ENCODE data around the gene MSANTD1. TPM values are rescaled to one million over a fixed set of nuclear protein-coding genes. Genes with fewer than 3 reads are reported as not detected.
A peak's percentile ranks its signal among the peaks of the same experiment; 100 is the strongest.
"Not testable (repeated sequence)": the region's sequence is repeated elsewhere in the genome, so short reads cannot be mapped to it uniquely, and the experiment has no call there.

Gene MSANTD1
- total RNA-seq, 2 experiments from 2014 or later: 0.60 to 0.65 TPM

- CTCF ChIA-PET: no interaction called here
- Mint-ChIP-seq H3K27ac (no peak overlapping the region), H3K4me3 (no peak overlapping the region), H3K27me3 (peaks cover 37% of the 10 kb centered on the region), H3K4me1 (peaks cover 34% of the 10 kb centered on the region), H3K36me3 (ENCODE audit: low read depth) (no peaks in the 10 kb centered on the region), H3K9me3 (no peaks in the 10 kb centered on the region)
- no peak for DNase-seq
- POLR2A ChIA-PET: no interaction called here
Observed at GRCh38 chr4:3299122-3299975, 50.4 kb downstream of the MSANTD1 start.

GRCh38 chr4:3299976-3300671 is 51.2 kb downstream of the MSANTD1 start:
- H3K27ac Mint-ChIP-seq: no peak overlapping the region
- no peak for DNase-seq
- H3K9me3 Mint-ChIP-seq: no peaks in the 10 kb centered on the region
- ChIA-PET CTCF (no interaction called here), POLR2A (no interaction called here)
- peaks cover 40% of the 10 kb centered on the region for H3K4me1 Mint-ChIP-seq
- H3K4me3 Mint-ChIP-seq: no peak overlapping the region
- H3K36me3 Mint-ChIP-seq (ENCODE audit: low read depth): no peaks in the 10 kb centered on the region
- H3K27me3 Mint-ChIP-seq: peaks cover 33% of the 10 kb centered on the region

- CTCF ChIA-PET; H3K36me3 Mint-ChIP-seq (ENCODE audit: low read depth); DNase-seq; H3K9me3 Mint-ChIP-seq; POLR2A ChIA-PET; H3K27ac Mint-ChIP-seq; H3K4me3 Mint-ChIP-seq: not testable (repeated sequence)
- peaks cover 48% of the 10 kb centered on the region for H3K4me1 Mint-ChIP-seq
- H3K27me3 Mint-ChIP-seq: peaks cover 33% of the 10 kb centered on the region
Observed at GRCh38 chr4:3300882-3301281, 51.9 kb downstream of the MSANTD1 start.

DNA sequence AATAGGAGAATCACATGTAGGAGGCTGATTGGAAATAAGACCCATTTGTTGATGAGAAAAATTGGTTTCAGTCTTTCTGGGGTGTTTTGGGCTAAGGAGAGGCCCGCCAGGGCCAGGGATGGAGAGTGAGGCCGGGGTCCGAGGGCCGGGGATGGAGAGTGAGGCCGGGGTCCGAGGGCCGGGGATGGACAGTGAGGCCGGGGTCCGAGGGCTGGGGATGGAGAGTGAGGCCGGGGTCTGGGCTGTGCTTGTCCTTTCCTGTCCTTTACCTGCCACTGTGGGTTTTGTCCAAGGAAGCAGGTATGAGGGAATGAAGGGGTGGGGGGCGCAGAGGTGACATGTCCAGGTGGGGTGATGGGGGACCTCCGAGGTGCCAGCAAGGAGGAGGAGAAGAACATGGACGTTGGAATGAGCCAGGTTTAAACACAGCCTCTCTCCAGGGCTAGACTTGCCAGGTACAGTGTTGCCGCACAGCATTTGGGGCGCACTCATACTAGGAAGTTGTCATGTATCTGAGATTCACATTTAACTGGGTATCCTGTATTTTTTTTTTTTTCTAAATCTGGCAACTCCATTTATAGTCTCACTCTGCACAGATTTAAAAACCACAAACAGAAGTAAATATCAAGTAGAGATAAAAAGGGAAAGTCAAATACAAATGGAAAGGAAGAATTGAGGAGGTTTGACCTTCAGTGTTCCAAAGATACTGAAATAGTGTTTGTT is 52.7 kb downstream of the MSANTD1 start:
- H3K27me3 Mint-ChIP-seq: peaks cover 27% of the 10 kb centered on the region
- peak overlapping the region; percentile 8 for H3K4me3 Mint-ChIP-seq
- H3K27ac Mint-ChIP-seq: peak overlapping the region; percentile 53
- peaks cover 51% of the 10 kb centered on the region for H3K4me1 Mint-ChIP-seq
- CTCF ChIA-PET: no interaction called here
- no peaks in the 10 kb centered on the region for H3K9me3 Mint-ChIP-seq
- H3K36me3 Mint-ChIP-seq (ENCODE audit: low read depth): no peaks in the 10 kb centered on the region
- POLR2A ChIA-PET: no interaction called here
- no peak for DNase-seq

GRCh38 chr4:3302173-3302785 is 53.3 kb downstream of the MSANTD1 start:
- Mint-ChIP-seq H3K9me3 (no peaks in the 10 kb centered on the region), H3K36me3 (ENCODE audit: low read depth) (no peaks in the 10 kb centered on the region), H3K4me1 (peaks cover 51% of the 10 kb centered on the region), H3K27me3 (peaks cover 23% of the 10 kb centered on the region), H3K27ac (peak overlapping the region; percentile 78), H3K4me3 (peak overlapping the region; percentile 62)
- CTCF ChIA-PET: no interaction called here
- POLR2A ChIA-PET: interaction anchor here (1.2 kb wide), 1 partner anchor 9 kb away, joined by 3 read pairs; no protein-coding TSS in a partner anchor
- DNase-seq: peak; percentile 81

DNA sequence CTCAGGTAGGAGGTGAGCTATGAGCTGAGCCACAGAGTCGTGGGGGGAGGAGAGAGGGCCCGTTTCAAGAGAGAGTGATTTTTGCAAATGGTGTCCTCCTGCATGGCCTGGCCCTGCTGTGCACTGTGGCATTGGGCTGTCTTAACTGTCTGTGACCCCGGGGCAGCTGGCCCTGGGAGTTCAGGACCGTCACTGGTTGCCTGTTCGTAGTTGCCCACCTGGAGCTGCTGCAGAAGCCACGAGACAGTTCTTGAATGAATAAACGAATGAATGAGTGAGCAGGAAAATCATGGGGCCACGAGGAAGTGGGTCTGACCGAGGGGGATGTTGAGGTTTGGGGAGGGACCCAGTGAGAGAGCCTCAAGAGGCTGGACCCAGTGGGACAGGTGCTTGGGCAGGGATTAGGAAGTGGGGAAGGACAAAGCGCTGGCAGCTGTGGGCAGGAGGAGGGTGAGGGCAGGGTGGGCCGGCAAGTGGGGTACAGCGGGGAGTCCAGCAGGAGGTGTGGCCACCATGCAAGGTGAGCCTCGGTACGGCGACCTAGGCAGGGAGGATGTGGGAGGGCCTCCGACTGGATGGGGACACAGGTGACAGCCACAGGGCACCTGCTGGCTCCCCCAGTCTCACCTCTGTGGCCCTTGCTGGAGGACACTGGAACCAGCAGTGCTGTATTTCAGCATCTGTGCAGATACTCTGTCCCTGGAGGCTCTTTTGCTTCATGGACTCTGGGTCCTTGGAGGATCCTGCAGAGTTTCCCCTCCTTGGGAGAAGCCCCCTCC is 54.0 kb downstream of the MSANTD1 start:
- Mint-ChIP-seq H3K27ac (peak overlapping the region; percentile 78), H3K27me3 (peaks cover 18% of the 10 kb centered on the region), H3K4me3 (peak overlapping the region; percentile 62), H3K9me3 (no peaks in the 10 kb centered on the region), H3K4me1 (peaks cover 51% of the 10 kb centered on the region), H3K36me3 (ENCODE audit: low read depth) (no peaks in the 10 kb centered on the region)
- CTCF ChIA-PET: no interaction called here
- peak; percentile 58 for DNase-seq
- POLR2A ChIA-PET: interaction anchor here (0.9 to 1.2 kb wide), 3 partner anchors 10 to 106 kb away, joined by 3 to 5 read pairs (median 3); no protein-coding TSS in a partner anchor

GRCh38 chr4:3303565-3303824 is 54.5 kb downstream of the MSANTD1 start:
- H3K9me3 Mint-ChIP-seq: no peaks in the 10 kb centered on the region
- H3K4me1 Mint-ChIP-seq: peaks cover 51% of the 10 kb centered on the region
- DNase-seq: no peak
- ChIA-PET POLR2A (interaction anchor here (0.9 to 1.2 kb wide), 3 partner anchors 10 to 106 kb away, joined by 3 to 5 read pairs (median 3); no protein-coding TSS in a partner anchor), CTCF (no interaction called here)
- no peaks in the 10 kb centered on the region for H3K36me3 Mint-ChIP-seq (ENCODE audit: low read depth)
- H3K27ac Mint-ChIP-seq: no peak overlapping the region
- H3K27me3 Mint-ChIP-seq: peaks cover 14% of the 10 kb centered on the region
- no peak overlapping the region for H3K4me3 Mint-ChIP-seq

DNA sequence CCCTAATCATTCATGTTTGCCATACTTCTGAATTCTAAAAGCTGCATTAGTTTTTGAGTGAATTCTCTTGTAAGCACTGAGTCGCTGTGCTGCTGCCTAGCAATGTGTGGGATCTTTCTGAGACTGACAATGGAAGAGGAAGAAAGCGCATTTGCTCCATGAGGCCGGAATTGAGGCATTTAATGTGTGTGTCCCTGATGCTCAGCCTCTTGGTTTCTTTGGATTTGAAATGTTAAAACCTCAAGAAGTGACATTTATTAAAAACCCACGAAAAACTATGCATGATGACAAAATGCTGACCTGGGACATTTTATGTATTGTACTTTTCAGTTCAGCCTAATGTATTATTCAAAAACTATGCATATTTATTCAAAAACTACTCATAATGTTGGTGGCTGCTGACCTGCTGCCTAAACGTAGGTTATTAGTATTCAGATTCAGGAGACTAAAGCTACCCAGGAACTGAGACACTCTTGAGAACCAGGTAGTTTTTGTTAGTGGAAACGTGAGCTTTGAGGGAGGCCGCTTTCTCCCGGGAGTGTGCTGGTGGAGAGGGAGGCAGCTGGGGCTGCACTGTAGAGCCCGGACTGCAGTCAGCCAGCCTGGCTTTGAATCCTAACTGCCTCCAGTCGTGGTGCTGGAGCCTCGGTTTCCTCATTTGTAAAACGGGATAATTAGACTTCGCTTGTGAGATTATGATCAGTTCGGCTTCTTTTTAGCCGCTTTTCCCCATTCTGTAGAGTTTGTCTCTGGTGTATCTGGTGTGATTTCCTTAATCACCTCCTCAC is 55.2 kb downstream of the MSANTD1 start:
- Mint-ChIP-seq H3K36me3 (ENCODE audit: low read depth) (no peaks in the 10 kb centered on the region), H3K27me3 (peaks cover 9% of the 10 kb centered on the region), H3K4me1 (peaks cover 51% of the 10 kb centered on the region), H3K27ac (no peak overlapping the region), H3K4me3 (no peak overlapping the region), H3K9me3 (no peaks in the 10 kb centered on the region)
- DNase-seq: no peak
- ChIA-PET CTCF (no interaction called here), POLR2A (interaction anchor here (0.9 to 1.1 kb wide), 2 partner anchors 100 to 107 kb away, joined by 3 to 5 read pairs; no protein-coding TSS in a partner anchor)

DNA sequence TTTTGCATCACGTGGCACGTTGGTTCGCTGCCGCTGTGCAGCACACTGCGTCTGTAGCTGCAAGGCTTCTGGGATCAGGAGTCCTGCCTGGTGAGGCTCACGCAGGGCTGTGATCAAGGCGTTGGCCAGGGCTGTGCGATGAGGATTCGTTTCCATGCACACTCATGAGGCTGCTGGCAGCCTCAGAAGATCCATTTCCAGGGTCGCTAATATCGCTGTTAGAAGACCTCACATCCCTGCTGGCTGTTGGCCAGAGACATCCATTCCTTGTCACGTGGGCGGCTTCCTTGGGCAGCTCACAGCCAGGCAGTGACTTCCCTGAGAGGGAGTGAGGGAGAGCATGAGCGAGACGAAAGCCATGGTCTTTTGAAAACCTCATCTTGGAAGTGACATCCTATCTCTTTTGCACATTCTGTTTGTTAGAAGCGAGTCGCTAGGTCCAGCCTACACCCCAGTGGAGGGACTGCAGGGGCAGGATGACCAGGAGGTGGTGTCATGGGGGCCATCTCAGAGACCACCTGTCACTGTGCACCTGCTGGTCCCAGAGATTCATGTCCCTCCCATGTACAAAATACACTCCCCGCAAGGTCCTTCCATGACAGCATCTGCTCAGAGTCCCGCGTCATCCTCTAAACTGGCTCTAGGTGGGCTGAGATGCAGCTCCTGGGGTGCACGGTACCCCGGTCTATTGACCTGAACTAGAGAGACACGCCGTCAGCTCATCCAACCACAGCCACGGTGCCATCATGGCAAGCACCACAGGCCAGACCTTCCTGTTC is 56.1 kb downstream of the MSANTD1 start:
- DNase-seq: no peak
- H3K27ac Mint-ChIP-seq: peak overlapping the region; percentile 73
- CTCF ChIA-PET: no interaction called here
- no peaks in the 10 kb centered on the region for H3K9me3 Mint-ChIP-seq
- peaks cover 4% of the 10 kb centered on the region for H3K27me3 Mint-ChIP-seq
- no peak overlapping the region for H3K4me3 Mint-ChIP-seq
- no peaks in the 10 kb centered on the region for H3K36me3 Mint-ChIP-seq (ENCODE audit: low read depth)
- peaks cover 51% of the 10 kb centered on the region for H3K4me1 Mint-ChIP-seq
- POLR2A ChIA-PET: no interaction called here

DNA sequence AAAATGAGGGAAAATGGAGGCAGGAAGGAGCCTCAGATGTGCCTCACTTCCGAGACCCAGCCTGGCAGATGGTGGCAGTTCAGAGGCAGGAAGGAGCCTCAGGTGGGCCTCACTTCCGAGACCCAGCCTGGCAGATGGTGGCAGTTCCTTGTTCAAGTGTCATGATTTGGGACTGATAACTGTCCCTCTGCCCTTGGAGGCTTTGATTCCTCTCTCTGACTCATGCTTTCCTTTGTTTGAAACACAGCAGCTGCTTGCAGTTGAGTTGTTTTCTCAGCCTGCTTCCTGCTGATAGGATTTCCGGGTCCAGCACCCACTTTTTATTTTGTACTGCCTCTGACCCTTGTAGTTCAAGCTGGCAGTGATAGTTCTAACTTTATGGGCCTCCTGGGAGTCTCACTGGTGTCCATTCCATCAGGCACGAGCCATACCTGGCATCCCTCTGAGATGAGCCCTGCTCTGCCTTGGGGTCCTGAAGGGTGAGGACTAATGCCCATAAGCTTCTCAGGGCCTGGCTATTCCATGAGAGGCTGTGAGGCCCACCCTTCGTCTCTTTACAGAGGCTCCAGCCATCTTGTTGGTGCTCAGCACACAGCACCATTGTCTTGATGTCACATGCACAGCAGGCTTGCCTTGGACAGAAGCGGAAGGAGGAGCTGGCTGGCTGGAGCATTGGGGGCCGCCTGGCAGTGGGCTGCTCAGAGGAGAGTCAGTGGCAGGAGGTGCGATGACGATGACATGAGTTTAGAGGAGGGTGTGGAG is 56.8 kb downstream of the MSANTD1 start:
- POLR2A ChIA-PET: no interaction called here
- Mint-ChIP-seq H3K4me3 (no peak overlapping the region), H3K27me3 (peaks cover 4% of the 10 kb centered on the region), H3K36me3 (ENCODE audit: low read depth) (no peaks in the 10 kb centered on the region), H3K9me3 (no peaks in the 10 kb centered on the region), H3K4me1 (peaks cover 51% of the 10 kb centered on the region), H3K27ac (peak overlapping the region; percentile 73)
- CTCF ChIA-PET: no interaction called here
- DNase-seq: peak; percentile 45
